Measurements from ENCODE around the gene EPX. TPM values are rescaled to one million over a fixed set of nuclear protein-coding genes. Genes with fewer than 3 reads are reported as not detected.
A peak's percentile ranks its signal among the peaks of the same experiment; 100 is the strongest.

The EPX gene
- total and polyA plus RNA-seq, 2 experiments from 2014 or later = not detected

- Histone ChIP-seq H3K27me3 (peaks cover 68% of the 10 kb centered on the region), H3K27ac (no peak overlapping the region), H3K36me3 (replicated peaks; ENCODE audit: insufficient read depth, low read depth) (no peaks in the 10 kb centered on the region), H3K4me1 (ENCODE audit: insufficient read depth) (no peaks in the 10 kb centered on the region), H4K20me1 (ENCODE audit: insufficient read depth, poor library complexity, severe bottlenecking) (no peaks in the 10 kb centered on the region), H3K4me2 (no peak overlapping the region), H3K79me2 (no peaks in the 10 kb centered on the region), H3K4me3 (no peak overlapping the region), H3K9me2 (replicated peaks; ENCODE audit: insufficient read depth) (no peaks in the 10 kb centered on the region), H2AFZ (no peak overlapping the region), H3K9me3 (ENCODE audit: low read depth) (no peaks in the 10 kb centered on the region)
- no peak for DNase-seq (ENCODE audit: low spot score)
- TF ChIP-seq EZH2 (IDR thresholded peaks at IDR 0.05; ENCODE audit: borderline replicate concordance) = no peak
- 16% methylated on average over 2 of the region's 2 CpGs for WGBS (ENCODE audit: low lambda C conversion rate, missing lambda C conversion rate)
Observed at GRCh38 chr17:58165981-58166380, 26.5 kb upstream of the EPX start.

DNA sequence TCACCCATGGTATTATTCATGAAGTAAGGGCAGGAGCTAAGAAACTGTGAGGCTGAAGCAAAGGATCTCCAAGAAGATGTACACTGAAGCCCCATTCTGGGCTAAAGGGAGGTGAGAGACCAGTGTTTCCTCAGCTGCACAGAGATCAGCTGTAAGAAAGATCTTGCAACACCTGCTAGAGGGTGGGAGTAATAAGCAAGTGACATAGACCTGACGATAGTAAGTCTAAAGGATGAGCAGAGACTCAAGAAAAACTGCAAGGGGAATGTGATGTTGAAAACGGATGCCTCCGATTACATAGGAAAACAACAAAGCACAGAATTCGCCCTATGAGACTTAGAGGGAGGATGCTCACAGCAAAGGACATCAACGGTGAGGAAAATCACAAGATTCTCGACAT, 25.8 kb upstream of the EPX start, which contains the start of gene OR4D2:
OR4D2 (plus strand) TSS at position 301 of the 400 bp plus-strand sequence. CDS start 2,674 bp downstream, outside the sequence.
- no peaks in the 10 kb centered on the region for H3K4me1 ChIP-seq (ENCODE audit: insufficient read depth)
- H3K9me2 ChIP-seq (replicated peaks; ENCODE audit: insufficient read depth) = no peaks in the 10 kb centered on the region
- no peak within 1 kb of the TSS for H2AFZ ChIP-seq
- 63% methylated on average over 6 of the region's 6 CpGs for WGBS (ENCODE audit: low lambda C conversion rate, missing lambda C conversion rate)
- H3K27me3 ChIP-seq = peaks cover 61% of the 10 kb centered on the region
- H3K27ac ChIP-seq = no peak within 1 kb of the TSS
- TF ChIP-seq EZH2phosphoT487 (IDR thresholded peaks at IDR 0.05; ENCODE audit: low read depth, severe bottlenecking, unreplicated experiment) (no peak), CTCF (IDR thresholded peaks at IDR 0.05; ENCODE audit: poor library complexity) (no peak), EZH2 (IDR thresholded peaks at IDR 0.05; ENCODE audit: borderline replicate concordance) (no peak)
- H3K79me2 ChIP-seq = no peaks in the 10 kb centered on the region
- H3K4me2 ChIP-seq = no peak within 1 kb of the TSS
- H3K9me3 ChIP-seq (ENCODE audit: low read depth) = no peaks in the 10 kb centered on the region
- H4K20me1 ChIP-seq (ENCODE audit: insufficient read depth, poor library complexity, severe bottlenecking) = no peaks in the 10 kb centered on the region
- H3K36me3 ChIP-seq (replicated peaks; ENCODE audit: insufficient read depth, low read depth) = no peaks in the 10 kb centered on the region
- DNase-seq (ENCODE audit: low spot score) = no peak
- no peak within 1 kb of the TSS for H3K4me3 ChIP-seq

- Histone ChIP-seq H3K27ac (no peak overlapping the region), H2AFZ (no peak overlapping the region), H3K36me3 (replicated peaks; ENCODE audit: insufficient read depth, low read depth) (no peaks in the 10 kb centered on the region), H4K20me1 (ENCODE audit: insufficient read depth, poor library complexity, severe bottlenecking) (no peaks in the 10 kb centered on the region), H3K4me3 (no peak overlapping the region), H3K79me2 (no peaks in the 10 kb centered on the region), H3K27me3 (peaks cover 42% of the 10 kb centered on the region), H3K4me2 (no peak overlapping the region), H3K4me1 (ENCODE audit: insufficient read depth) (no peaks in the 10 kb centered on the region), H3K9me3 (ENCODE audit: low read depth) (no peaks in the 10 kb centered on the region), H3K9me2 (replicated peaks; ENCODE audit: insufficient read depth) (no peaks in the 10 kb centered on the region)
- DNase-seq (ENCODE audit: low spot score) = no peak
- TF ChIP-seq EZH2 (IDR thresholded peaks at IDR 0.05; ENCODE audit: borderline replicate concordance) = no peak
- TF ChIP-seq CTCF (IDR thresholded peaks at IDR 0.05; ENCODE audit: poor library complexity) = no peak
- no peak for TF ChIP-seq EZH2phosphoT487 (IDR thresholded peaks at IDR 0.05; ENCODE audit: low read depth, severe bottlenecking, unreplicated experiment)
- 65% methylated on average over 4 of the region's 4 CpGs for WGBS (ENCODE audit: low lambda C conversion rate, missing lambda C conversion rate)
Observed at GRCh38 chr17:58170622-58171021, 21.9 kb upstream of the EPX start.

- 33% methylated on average over 2 of the region's 2 CpGs for WGBS (ENCODE audit: low lambda C conversion rate, missing lambda C conversion rate)
- no peak overlapping the region for H3K4me2 ChIP-seq
- no peaks in the 10 kb centered on the region for H3K4me1 ChIP-seq (ENCODE audit: insufficient read depth)
- H2AFZ ChIP-seq = no peak overlapping the region
- no peak overlapping the region for H3K27ac ChIP-seq
- peaks cover 28% of the 10 kb centered on the region for H3K27me3 ChIP-seq
- no peak overlapping the region for H3K4me3 ChIP-seq
- H3K9me3 ChIP-seq (ENCODE audit: low read depth) = no peaks in the 10 kb centered on the region
- H3K79me2 ChIP-seq = no peaks in the 10 kb centered on the region
- no peaks in the 10 kb centered on the region for H3K9me2 ChIP-seq (replicated peaks; ENCODE audit: insufficient read depth)
- DNase-seq (ENCODE audit: low spot score) = no peak
- no peaks in the 10 kb centered on the region for H4K20me1 ChIP-seq (ENCODE audit: insufficient read depth, poor library complexity, severe bottlenecking)
- no peaks in the 10 kb centered on the region for H3K36me3 ChIP-seq (replicated peaks; ENCODE audit: insufficient read depth, low read depth)
- TF ChIP-seq CTCF (IDR thresholded peaks at IDR 0.05; ENCODE audit: poor library complexity) = peak; percentile 29
- no peak for TF ChIP-seq EZH2 (IDR thresholded peaks at IDR 0.05; ENCODE audit: borderline replicate concordance)
Observed at GRCh38 chr17:58172369-58173071, 20.0 kb upstream of the EPX start.

Data from hepatocyte (in vitro differentiated cells).